Gastroesophageal sphincter (tissue), 3 donors: ENCODE measurements around the gene WNK2.

Experiments
- EP300 ChIP-seq: sonication (generic); formaldehyde crosslinking; IDR thresholded peaks from one replicate; pipeline ENCODE4 v1.6.1; 2017; ENCODE audit warnings: antibody characterized with exemption, mild to moderate bottlenecking
- POLR2A ChIP-seq, 2 donors: fragments of 450-650 bp; IDR thresholded peaks; one replicate each; pipeline ENCODE4 v1.6.1; 2017; ENCODE audit warnings: antibody characterized with exemption in 2 of 2, mild to moderate bottlenecking in 2 of 2, moderate library complexity in 1 of 2
- POLR2AphosphoS5 ChIP-seq: sonication (generic); formaldehyde crosslinking; IDR thresholded peaks from one replicate; pipeline ENCODE4 v1.6.1; 2017; ENCODE audit warnings: antibody characterized with exemption
- TF ChIP-seq, protein P1 (sequence below), 4 experiments: fragments of 200-600 bp in 2 of 4; fragments of 450-650 bp in 2 of 4; sonication (generic) in 1 of 4; IDR thresholded peaks; one replicate each; pipeline ENCODE4 v1.5.1; 2017 to 2019; ENCODE audit warnings: antibody characterized with exemption in 4 of 4, mild to moderate bottlenecking in 2 of 4, moderate library complexity in 2 of 4

DNA sequence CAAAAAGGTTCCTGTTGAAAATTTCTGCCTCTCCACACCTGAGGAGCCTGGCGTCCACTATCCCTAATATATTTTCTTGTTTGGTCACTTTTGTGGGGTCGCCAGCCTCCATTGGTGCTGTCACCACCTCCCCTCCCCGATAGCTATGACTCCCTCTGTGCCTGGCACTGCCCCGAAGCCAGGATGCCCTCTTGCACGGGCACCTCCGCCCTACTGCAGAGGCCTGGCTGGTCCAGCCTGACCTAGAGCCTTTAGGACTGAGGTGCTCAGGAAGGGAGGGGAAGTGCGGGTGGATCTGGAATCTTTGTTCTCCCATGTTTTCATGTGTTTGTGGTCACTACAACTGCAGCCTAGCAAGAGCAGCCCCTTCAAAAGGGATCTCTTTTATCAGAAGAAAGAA, 62.6 kb downstream of the WNK2 start:
- no peak for TF ChIP-seq EP300
- TF ChIP-seq, protein P1, sequence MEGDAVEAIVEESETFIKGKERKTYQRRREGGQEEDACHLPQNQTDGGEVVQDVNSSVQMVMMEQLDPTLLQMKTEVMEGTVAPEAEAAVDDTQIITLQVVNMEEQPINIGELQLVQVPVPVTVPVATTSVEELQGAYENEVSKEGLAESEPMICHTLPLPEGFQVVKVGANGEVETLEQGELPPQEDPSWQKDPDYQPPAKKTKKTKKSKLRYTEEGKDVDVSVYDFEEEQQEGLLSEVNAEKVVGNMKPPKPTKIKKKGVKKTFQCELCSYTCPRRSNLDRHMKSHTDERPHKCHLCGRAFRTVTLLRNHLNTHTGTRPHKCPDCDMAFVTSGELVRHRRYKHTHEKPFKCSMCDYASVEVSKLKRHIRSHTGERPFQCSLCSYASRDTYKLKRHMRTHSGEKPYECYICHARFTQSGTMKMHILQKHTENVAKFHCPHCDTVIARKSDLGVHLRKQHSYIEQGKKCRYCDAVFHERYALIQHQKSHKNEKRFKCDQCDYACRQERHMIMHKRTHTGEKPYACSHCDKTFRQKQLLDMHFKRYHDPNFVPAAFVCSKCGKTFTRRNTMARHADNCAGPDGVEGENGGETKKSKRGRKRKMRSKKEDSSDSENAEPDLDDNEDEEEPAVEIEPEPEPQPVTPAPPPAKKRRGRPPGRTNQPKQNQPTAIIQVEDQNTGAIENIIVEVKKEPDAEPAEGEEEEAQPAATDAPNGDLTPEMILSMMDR (IDR thresholded peaks at IDR 0.05): no peak
- no peak for TF ChIP-seq POLR2AphosphoS5
- TF ChIP-seq POLR2A (IDR thresholded peaks at IDR 0.05): no peak
